H1 (cell line): ENCODE measurements around the gene IFTAP. TPM values are rescaled to one million over a fixed set of nuclear protein-coding genes. Genes with fewer than 3 reads are reported as not detected.
"Not testable (repeated sequence)": the region's sequence is repeated elsewhere in the genome, so short reads cannot be mapped to it uniquely, and the experiment has no call there.

ENCODE experiments used
- CTCF ChIA-PET: fragments of 300-600 bp; sonication (Branson Sonifier 250); formaldehyde crosslinking; loops from one replicate; lab custom pipeline; 2021; ENCODE audit not compliant: partially characterized antibody; lab: Charles Lee
- POLR2A ChIA-PET: fragments of 300-600 bp; sonication (Branson Sonifier 250); formaldehyde crosslinking; loops from one replicate; lab custom pipeline; 2021; ENCODE audit warnings: inconsistent platforms; ENCODE audit not compliant: partially characterized antibody; lab: Charles Lee
- DNase-seq, 2 experiments: peaks; one replicate each; pipeline versions ENCODE4 v3.0.0 to v3.0.0-alpha.2; 2010 to 2022; ENCODE audit warnings: low spot score in 2 of 2, low read depth in 1 of 2, mixed read lengths in 1 of 2
- FAIRE-seq: peaks from 2 replicates; lab custom pipeline; 2011; peaks lifted over from hg19 to GRCh38; lab: Jason Lieb, UNC
- H2AFZ ChIP-seq: 2 replicates; pipeline ENCODE4 v1.8.1; 2012; ENCODE audit warnings: low read length, inconsistent platforms
- H2AK5ac ChIP-seq: 2 replicates; pipeline ENCODE4 v1.6.1; 2013; ENCODE audit warnings: low read depth, low read length
- H2BK120ac ChIP-seq: replicated peaks from 2 replicates; pipeline ENCODE3; 2013; ENCODE audit warnings: low read depth, low read length, inconsistent platforms
- H2BK12ac ChIP-seq: 2 replicates; pipeline ENCODE4 v1.6.1; 2013; ENCODE audit warnings: low read depth, low read length
- H2BK15ac ChIP-seq: 2 replicates; pipeline ENCODE4 v1.6.1; 2013; ENCODE audit warnings: low read length
- H2BK20ac ChIP-seq: 2 replicates; pipeline ENCODE4 v1.6.1; 2013; ENCODE audit warnings: low read length
- H2BK5ac ChIP-seq: 2 replicates; pipeline ENCODE4 v1.6.1; 2013; ENCODE audit warnings: low read depth, low read length
- H3K14ac ChIP-seq: 2 replicates; pipeline ENCODE4 v1.6.1; 2013; ENCODE audit warnings: inconsistent platforms; ENCODE audit not compliant: insufficient read length
- H3K18ac ChIP-seq: 2 replicates; pipeline ENCODE4 v1.6.1; 2013; ENCODE audit warnings: low read length; ENCODE audit errors: extremely low read depth
- H3K23ac ChIP-seq: 2 replicates; pipeline ENCODE4 v1.6.1; 2013; ENCODE audit warnings: inconsistent platforms; ENCODE audit not compliant: insufficient read length
- H3K23me2 ChIP-seq: 2 replicates; pipeline ENCODE4 v1.6.1; 2013; ENCODE audit warnings: low read depth, low read length
- H3K27ac ChIP-seq: 2 replicates; pipeline ENCODE4 v1.6.1; 2011; ENCODE audit warnings: low read depth, low read length, inconsistent platforms
- H3K27me3 ChIP-seq, 4 experiments: replicated peaks in 1 of 4; 1 replicate in 1 of 4; 2 replicates in 3 of 4; pipeline versions ENCODE4 v1.6.1 to v1.8.1; 2011 to 2013; ENCODE audit warnings: low read length in 3 of 4, mild to moderate bottlenecking in 3 of 4, inconsistent platforms in 2 of 4, mixed read lengths in 2 of 4, moderate library complexity in 1 of 4; ENCODE audit not compliant: control insufficient read depth in 3 of 4, insufficient read depth in 3 of 4; ENCODE audit errors: extremely low read depth in 1 of 4
- H3K36me3 ChIP-seq, 4 experiments: 2 replicates each; pipeline versions ENCODE4 v1.6.1 to v1.8.1; 2011 to 2013; ENCODE audit warnings: mild to moderate bottlenecking in 4 of 4, low read length in 3 of 4, moderate library complexity in 2 of 4, control low read depth in 1 of 4, inconsistent platforms in 1 of 4; ENCODE audit not compliant: insufficient read depth in 4 of 4, control insufficient read depth in 2 of 4
- H3K4ac ChIP-seq: replicated peaks from 2 replicates; pipeline ENCODE3; 2013; ENCODE audit warnings: low read length, low read depth, mixed read lengths, inconsistent platforms; ENCODE audit not compliant: insufficient read length
- H3K4me1 ChIP-seq, 4 experiments: replicated peaks in 1 of 4; 1 replicate in 1 of 4; 2 replicates in 3 of 4; pipeline versions ENCODE4 v1.6.1 to v1.8.1; 2011 to 2013; ENCODE audit warnings: low read length in 3 of 4, inconsistent platforms in 2 of 4, mixed read lengths in 1 of 4; ENCODE audit not compliant: insufficient read depth in 4 of 4, control insufficient read depth in 3 of 4
- H3K4me2 ChIP-seq, 2 experiments: 2 replicates each; pipeline versions ENCODE4 v1.6.1 to v1.8.1; 2011 to 2013; ENCODE audit warnings: low read depth in 2 of 2, low read length in 2 of 2, control low read depth in 1 of 2, inconsistent platforms in 1 of 2, mild to moderate bottlenecking in 1 of 2; ENCODE audit not compliant: insufficient read depth in 1 of 2
- H3K4me3 ChIP-seq, 4 experiments: fragments of 200-600, 300-600 bp in 1 of 4; sonication (generic), shearing (Covaris generic), sonication (Bioruptor Twin) in 1 of 4; 2 replicates each; pipeline versions ENCODE4 v1.5.1 to v1.8.1; 2011 to 2016; ENCODE audit warnings: low read length in 4 of 4, low read depth in 3 of 4, control low read depth in 2 of 4, inconsistent platforms in 2 of 4, mild to moderate bottlenecking in 2 of 4, mixed read lengths in 1 of 4, moderate library complexity in 1 of 4; ENCODE audit not compliant: insufficient read depth in 2 of 4; ENCODE audit errors: extremely low read depth in 1 of 4
- H3K56ac ChIP-seq: replicated peaks from 2 replicates; pipeline ENCODE3; 2013; ENCODE audit warnings: low read depth, mild to moderate bottlenecking, mixed read lengths, low read length, inconsistent platforms; ENCODE audit not compliant: insufficient read length
- H3K79me1 ChIP-seq: 2 replicates; pipeline ENCODE4 v1.6.1; 2013; ENCODE audit warnings: low read depth, low read length, control low read depth
- H3K79me2 ChIP-seq, 2 experiments: 2 replicates each; pipeline versions ENCODE4 v1.6.1 to v1.8.1; 2012 to 2013; ENCODE audit warnings: low read length in 2 of 2, mild to moderate bottlenecking in 2 of 2, inconsistent platforms in 1 of 2; ENCODE audit not compliant: insufficient read depth in 2 of 2, control insufficient read depth in 1 of 2
- H3K9ac ChIP-seq, 4 experiments: replicated peaks in 1 of 4; 1 replicate in 1 of 4; 2 replicates in 3 of 4; pipeline versions ENCODE4 v1.6.1 to v1.8.1; 2011 to 2013; ENCODE audit warnings: low read depth in 3 of 4, low read length in 3 of 4, control low read depth in 2 of 4, mild to moderate bottlenecking in 2 of 4, moderate library complexity in 2 of 4, inconsistent platforms in 1 of 4; ENCODE audit errors: extremely low read depth in 1 of 4
- H3K9me3 ChIP-seq, 2 experiments: 2 replicates each; pipeline versions ENCODE4 v1.6.1 to v1.8.1; 2012 to 2013; ENCODE audit warnings: mild to moderate bottlenecking in 2 of 2, moderate library complexity in 2 of 2, control low read depth in 1 of 2, inconsistent platforms in 1 of 2, low read depth in 1 of 2, low read length in 1 of 2, mixed read lengths in 1 of 2; ENCODE audit not compliant: insufficient read depth in 2 of 2
- H4K20me1 ChIP-seq, 2 experiments: replicated peaks in 1 of 2; 2 replicates each; pipeline versions ENCODE3 to v1.8.1; 2011 to 2013; ENCODE audit warnings: inconsistent platforms in 2 of 2, low read length in 2 of 2, mild to moderate bottlenecking in 1 of 2; ENCODE audit not compliant: insufficient read depth in 2 of 2, control insufficient read depth in 1 of 2
- H4K5ac ChIP-seq: 2 replicates; pipeline ENCODE4 v1.6.1; 2013; ENCODE audit warnings: low read length, low read depth, mixed read lengths, inconsistent platforms; ENCODE audit not compliant: insufficient read length
- H4K8ac ChIP-seq: 2 replicates; pipeline ENCODE4 v1.8.0; 2013; ENCODE audit warnings: mild to moderate bottlenecking, moderate library complexity, low read length, inconsistent platforms; ENCODE audit not compliant: insufficient read depth; ENCODE audit errors: extremely low read depth
- H4K91ac ChIP-seq: replicated peaks from 2 replicates; pipeline ENCODE3; 2013; ENCODE audit warnings: low read length, mixed read lengths, inconsistent platforms; ENCODE audit not compliant: insufficient read length
- WGBS, 2 experiments: shearing (Covaris generic) in 1 of 2; methylation state at CpG; one replicate each; pipeline versions ENCODE4 v1.1.6 to v1.1.7; 2013 to 2015; ENCODE audit warnings: low lambda C conversion rate in 2 of 2, mixed read lengths in 2 of 2, inconsistent platforms in 1 of 2, low coverage in 1 of 2, missing lambda C conversion rate in 1 of 2; ENCODE audit not compliant: insufficient replicate concordance in 2 of 2, insufficient coverage in 1 of 2, insufficient read length in 1 of 2; ENCODE audit errors: extremely low coverage in 1 of 2, missing lambda C conversion rate in 1 of 2; 5-methylcytosine and 5-hydroxymethylcytosine counted together
- polyA plus RNA-seq, 7 experiments: library from polyadenylated mRNA; depleted of rRNA in 3 of 7; stranded (reverse) in 5 of 7; unstranded in 2 of 7; fragments of >200 nt in 5 of 7; fragments of 200-250 nt in 2 of 7; gene quantifications; 1 replicate in 5 of 7; 2 replicates in 1 of 7; 4 replicates in 1 of 7; pipeline versions ENCODE4 v1.2.1 to v1.2.3, GENCODE V29; 2011 to 2013; ENCODE audit warnings: missing spikeins in 2 of 7, mixed read lengths in 2 of 7
- total RNA-seq: library from RNA; stranded (reverse); fragmentation: NEBNext Ultra II Directional; extraction: Animal tissue kit (Norgen Biotek cat#: 25700); gene quantifications from 2 replicates; pipeline ENCODE4 v1.2.1, GENCODE V29; 2021

The IFTAP gene
- total and polyA plus RNA-seq, 2 of the 8 experiments (the other 6 are each of a cell fraction or from before 2014, with no cell fraction given) = 21.2 to 23.9 TPM

DNA sequence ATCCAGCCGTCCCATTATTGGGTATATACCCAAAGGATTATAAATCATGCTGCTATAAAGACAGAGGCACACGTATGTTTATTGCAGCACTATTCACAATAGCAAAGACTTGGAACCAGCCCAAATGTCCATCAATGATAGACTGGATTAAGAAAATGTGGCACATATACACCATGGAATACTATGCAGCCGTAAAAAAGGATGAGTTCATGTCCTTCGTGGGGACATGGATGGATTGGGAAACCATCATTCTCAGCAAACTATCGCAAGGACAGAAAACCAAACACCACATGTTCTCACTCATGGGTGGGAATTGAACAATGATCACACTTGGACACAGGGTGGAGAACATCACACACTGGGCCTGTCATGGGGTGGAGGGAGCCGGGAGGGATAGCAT is 85.2 kb downstream of the IFTAP start:
- H3K4ac ChIP-seq, H3K4me2 ChIP-seq, H3K27ac ChIP-seq, H3K9ac ChIP-seq, CTCF ChIA-PET, H3K4me3 ChIP-seq, H3K23ac ChIP-seq, H3K27me3 ChIP-seq, H3K36me3 ChIP-seq, H2BK120ac ChIP-seq, H4K5ac ChIP-seq, H3K4me1 ChIP-seq, H2BK15ac ChIP-seq, H3K14ac ChIP-seq, H3K56ac ChIP-seq, H4K20me1 ChIP-seq, H3K23me2 ChIP-seq, H2BK5ac ChIP-seq, H3K79me1 ChIP-seq, H2AK5ac ChIP-seq, H4K91ac ChIP-seq, H2BK20ac ChIP-seq, H3K18ac ChIP-seq, H4K8ac ChIP-seq, H2AFZ ChIP-seq, POLR2A ChIA-PET, H3K79me2 ChIP-seq, DNase-seq, FAIRE-seq, H2BK12ac ChIP-seq, H3K9me3 ChIP-seq: not testable (repeated sequence)
- WGBS, 2 experiments = 84% methylated on average over 6 of the region's 6 CpGs; no CpG with 5 or more reads in 1 of the 2 experiments
